Stimulated activated naive CD4-positive, alpha-beta T cell (primary cell): ENCODE data around the gene ANKRD11.
"Not testable (repeated sequence)": the region's sequence is repeated elsewhere in the genome, so short reads cannot be mapped to it uniquely, and the experiment has no call there.

Source experiments
- DNase-seq, 6 experiments: peaks; one replicate each; lab custom pipeline; 2025; lab: John Stamatoyannopoulos, UW

The ANKRD11 gene

GRCh38 chr16:89383095-89384003 is 107.0 kb downstream of the ANKRD11 start:
- DNase-seq: no peak

GRCh38 chr16:89382555-89382954 is 107.8 kb downstream of the ANKRD11 start:
- DNase-seq: not testable (repeated sequence)

DNA sequence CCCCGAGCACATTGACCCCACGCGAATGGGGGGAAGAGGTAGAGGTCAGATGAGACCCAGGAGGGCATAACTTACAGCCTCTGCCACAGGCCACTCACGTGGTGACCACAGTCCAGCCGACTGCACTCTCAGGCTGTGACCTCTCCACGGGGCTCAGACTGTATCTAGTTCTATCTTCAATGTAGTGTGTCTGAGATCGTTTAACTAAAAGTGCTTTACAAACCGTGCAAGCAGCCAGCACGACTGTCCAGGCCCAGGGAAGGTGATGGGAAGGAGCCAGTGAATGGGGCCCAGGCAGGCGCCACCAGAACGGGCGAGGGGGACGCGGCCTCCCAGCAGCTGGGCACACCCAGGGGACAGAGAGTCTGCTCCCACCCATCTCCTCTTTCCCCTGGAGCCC is 108.6 kb downstream of the ANKRD11 start:
- DNase-seq: no peak

DNA sequence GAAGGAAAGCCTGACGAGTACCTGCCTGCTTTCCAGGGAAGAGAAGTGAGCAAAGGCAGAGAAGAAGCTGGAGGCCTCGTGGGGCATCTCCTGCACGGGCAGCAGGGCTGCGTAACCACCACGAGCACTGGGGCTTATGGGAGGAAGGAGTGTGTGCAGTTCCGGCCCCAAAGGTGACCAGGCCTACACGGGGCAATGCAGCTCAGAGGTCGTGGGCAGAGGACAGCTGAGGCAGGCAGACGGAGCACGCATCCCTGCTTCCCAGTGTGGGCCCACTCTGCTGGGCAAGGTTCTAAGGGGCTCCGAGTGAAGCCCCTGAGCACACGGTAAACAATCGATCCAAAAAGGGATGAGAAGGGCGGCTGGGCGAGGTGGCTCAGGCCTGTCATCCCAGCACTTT is 109.7 kb downstream of the ANKRD11 start:
- no peak for DNase-seq

DNA sequence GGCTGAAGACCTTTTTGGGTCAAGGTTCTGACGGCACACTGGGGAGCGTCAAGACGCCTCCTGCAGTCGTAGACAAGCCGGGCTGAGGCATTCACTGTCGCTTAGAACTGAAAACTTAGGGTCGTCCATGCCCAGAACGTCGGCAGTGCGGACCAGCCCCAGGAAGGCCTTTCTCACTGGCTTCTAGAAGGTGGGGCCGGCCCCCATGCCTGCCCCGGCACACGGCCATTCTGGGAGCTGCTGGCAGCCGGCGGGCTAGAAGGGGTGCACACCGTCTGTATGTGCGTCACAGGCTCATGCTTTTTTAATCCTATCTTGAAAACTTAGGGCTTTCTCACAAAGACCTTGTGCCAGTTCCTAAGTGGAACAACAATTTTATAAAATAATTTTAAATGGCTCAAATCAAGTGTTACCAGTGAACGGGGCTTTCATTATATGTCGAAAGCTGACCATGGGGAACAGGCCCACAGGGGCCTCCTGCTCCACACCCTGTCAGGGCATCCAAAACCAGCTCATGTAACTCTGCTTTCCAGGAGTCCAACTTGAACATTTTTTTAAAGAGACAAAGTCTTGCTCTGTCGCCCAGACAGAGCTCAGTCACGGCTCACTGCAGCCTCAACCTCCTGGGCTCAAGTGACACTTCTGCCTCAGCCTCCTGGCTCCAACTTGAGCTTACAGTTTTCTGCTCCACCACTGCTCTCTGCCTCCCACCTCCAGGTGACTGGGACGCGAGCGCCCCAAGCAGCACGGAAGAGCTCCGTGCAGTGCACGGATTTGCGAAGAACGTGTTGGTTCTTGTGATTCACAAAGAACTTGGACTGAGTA is 111.2 kb downstream of the ANKRD11 start:
- no peak for DNase-seq

GRCh38 chr16:89377453-89377848 is 112.9 kb downstream of the ANKRD11 start:
- no peak for DNase-seq

DNA sequence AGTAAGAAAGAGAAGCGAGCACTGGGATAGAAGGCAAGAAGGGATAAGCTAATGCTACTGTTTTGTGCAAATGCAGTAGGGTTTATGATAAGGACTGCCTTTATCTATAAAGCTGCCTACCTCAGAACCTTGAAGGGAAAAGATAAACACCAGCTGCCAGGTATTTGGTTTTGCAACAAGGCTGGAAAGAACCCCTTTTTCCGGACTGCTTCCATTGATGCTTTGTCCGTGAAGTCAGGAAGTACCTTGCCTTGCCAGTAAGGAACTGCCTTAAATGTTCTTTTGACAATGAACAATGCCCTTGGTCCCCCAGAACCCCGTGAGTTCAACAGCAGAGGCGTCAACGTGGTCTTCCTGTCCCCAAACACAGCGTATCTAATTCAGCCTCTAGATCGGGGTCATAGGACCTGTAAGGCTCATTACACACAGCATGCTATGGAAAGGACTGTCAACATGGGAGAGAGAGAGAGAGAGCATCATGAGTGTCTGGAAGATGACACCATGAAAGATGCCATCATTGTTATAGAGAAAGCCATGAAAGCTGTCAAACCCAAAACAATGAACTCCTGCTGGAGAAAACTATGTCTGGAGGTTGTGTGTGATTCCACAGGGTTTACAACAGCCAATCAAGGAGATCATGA is 113.4 kb downstream of the ANKRD11 start:
- DNase-seq: no peak

GRCh38 chr16:89375686-89376085 is 114.7 kb downstream of the ANKRD11 start:
- no peak for DNase-seq

DNA sequence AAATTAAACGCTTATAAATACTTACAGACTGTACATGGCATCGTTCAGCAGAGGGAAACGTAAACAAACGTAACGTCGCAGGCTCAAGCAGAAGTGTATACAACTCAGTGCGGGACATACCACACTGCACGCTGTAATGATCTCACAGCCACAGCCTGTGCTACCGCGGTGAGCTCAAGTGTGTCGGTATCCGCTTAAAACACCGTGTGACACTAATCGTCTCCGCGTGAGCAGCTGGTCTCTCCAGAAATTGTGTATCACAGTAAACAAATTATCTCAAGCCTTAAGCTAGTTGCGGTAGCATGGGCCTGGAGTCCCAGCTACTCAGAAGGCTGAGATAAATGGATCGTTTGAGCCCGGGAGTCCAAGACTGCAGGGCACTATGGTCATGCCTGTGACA is 115.3 kb downstream of the ANKRD11 start:
- DNase-seq: no peak

GRCh38 chr16:89374393-89374960 is 115.9 kb downstream of the ANKRD11 start:
- no peak for DNase-seq

DNA sequence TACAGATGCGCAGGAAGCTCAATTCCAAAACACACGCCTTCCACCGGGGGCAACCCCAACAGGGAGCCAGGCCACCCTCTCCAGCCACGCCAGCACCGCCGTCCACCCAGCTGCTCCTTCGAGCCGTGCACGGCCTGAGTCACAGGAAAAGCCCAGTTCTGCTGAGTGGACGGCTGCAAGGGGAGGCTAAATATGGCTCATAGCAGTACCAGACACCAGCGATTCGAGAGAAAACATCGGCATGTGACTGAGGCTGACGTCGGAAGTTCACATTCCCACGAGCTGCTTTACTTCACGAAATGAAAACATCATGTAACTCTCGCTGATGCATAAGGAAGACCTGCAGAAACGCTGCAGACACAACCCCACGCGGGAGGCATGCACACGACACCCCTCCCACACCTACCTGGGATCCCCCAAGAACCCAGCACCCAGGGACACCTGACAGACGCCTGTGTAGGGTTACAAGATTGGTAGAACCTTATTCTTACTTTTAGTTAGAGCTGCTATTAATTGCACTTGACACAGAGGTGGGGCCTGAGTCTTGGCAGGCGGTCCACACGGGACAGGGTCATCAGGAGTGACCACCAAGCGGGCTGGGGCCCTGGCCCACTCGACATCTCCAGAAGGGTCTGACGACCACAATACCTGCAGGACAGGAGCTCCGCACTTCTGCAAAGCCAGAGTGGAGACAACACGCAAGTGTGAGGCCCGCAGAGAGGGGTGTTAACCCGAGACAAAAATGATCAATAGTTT is 116.8 kb downstream of the ANKRD11 start:
- DNase-seq: no peak

GRCh38 chr16:89371968-89372634 is 118.3 kb downstream of the ANKRD11 start:
- no peak for DNase-seq

DNA sequence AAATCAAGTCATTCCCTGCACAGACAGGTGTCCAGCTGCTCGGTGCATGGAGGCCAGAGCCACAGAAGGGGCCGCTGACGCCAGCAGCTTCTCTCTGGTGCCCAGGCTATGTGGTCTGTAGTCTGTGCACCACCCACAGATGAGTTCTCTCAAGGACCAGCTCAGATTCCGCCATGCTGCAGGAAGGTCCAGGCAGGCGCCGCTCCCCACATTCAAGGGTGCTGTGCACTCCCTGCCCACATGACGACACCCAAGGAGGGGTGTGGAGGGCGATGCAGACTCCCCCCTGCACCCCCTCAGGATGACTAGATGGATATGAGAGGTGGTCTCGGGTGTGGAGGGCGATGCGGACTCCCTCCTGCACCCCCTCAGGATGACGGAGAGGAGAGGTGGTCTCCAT is 119.0 kb downstream of the ANKRD11 start:
- no peak for DNase-seq

DNA sequence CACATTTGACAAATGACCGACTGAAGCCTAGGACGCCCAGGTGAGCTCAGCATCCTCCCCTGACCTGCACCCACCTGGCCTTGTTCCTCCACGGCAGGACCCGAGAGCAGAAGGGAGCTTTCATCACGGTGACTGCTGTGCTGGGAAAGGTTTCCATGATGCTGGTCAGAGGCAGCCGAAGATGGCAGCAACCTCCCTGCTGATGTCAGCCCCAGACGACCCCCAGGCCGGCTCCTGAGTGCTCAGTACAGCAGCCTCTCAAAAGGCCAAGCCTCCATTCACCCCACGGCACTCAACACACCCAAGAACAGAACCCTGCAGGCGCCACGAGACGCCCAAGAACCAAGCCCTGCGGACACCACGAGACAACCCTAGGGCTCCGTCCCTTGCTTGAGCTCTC is 119.8 kb downstream of the ANKRD11 start:
- DNase-seq: no peak

GRCh38 chr16:89370081-89370511 is 120.3 kb downstream of the ANKRD11 start:
- no peak for DNase-seq

- no peak for DNase-seq
These were observed 121.0 kb downstream of the ANKRD11 start for GRCh38 chr16:89369266-89369895.

- no peak for DNase-seq
These were observed 121.6 kb downstream of the ANKRD11 start for GRCh38 chr16:89368604-89369249.

DNA sequence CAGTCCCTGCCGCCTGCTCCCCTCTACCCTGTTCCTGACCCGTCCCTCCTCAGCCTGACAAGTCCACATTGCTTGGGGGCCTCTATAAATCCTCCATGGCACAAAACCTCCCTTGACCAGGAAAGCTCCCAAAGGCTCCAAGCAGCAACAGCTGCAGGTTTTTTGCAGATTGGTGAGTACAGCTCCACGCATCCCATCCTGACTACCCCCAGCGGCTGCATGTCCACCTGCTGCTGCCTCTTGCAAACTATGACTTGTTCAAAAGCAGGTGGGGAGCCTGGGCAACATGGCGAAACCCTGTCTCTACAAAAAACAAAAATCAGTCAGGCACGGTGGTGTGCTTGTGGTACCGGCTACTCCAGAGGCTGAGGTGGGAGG is 122.8 kb downstream of the ANKRD11 start:
- DNase-seq: no peak

DNA sequence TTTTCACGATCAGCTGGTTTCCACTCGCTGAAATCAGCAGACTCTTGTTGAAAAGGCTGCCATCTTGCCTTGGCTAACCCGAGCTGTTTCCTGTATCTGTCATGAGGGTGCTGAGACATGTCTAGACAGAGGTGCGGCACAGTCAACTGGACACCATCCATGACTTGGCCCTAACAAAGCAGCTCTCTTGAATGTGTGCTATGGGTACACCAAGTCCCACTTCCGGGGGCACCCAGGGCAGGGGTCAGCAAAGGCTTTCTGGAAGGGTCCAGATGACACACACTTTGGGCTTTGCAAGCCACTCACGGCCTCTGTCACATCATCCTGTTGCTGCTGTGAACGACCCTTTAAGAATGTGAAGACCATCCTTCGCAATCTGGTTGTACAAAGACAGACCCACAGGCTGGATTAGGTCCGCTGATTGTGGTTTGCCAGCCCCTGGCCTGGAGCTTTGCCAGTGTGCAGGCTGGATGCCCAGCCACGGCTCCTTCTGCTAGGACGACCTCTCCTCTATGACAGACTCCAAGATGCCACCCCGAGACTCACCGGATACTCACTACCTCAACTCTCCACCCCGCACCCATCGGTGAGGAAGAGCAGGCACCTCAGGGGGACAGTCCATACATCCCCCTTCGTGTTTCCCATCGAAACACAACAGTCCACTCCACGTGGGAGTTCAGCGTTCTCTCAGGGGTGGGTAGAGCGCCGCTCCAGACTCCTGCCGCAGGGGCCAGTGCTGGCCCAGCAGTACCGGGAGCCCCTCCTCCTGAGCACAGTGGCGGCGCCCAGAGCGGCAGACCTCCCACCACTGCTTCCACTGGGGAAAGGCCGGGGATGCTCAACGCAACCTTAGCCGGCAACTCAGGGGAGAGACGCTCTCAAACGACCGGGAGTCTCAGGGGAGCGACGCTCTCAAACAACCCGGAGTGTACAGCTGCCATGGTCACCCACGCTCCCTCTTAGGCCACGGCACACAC is 123.5 kb downstream of the ANKRD11 start:
- no peak for DNase-seq
